IMR-90 (cell line): ENCODE measurements around the gene UBE2B. TPM values are rescaled to one million over a fixed set of nuclear protein-coding genes. Genes with fewer than 3 reads are reported as not detected.

Experiments used
- ATAC-seq: fragments of 200-7000 bp; cut with Tn5 transposase; 2 replicates; pipeline ENCODE4 v1.9.1; 2020; ENCODE audit warnings: low read depth, mild to moderate bottlenecking, moderate library complexity
- BruUV-seq: library from RNA; stranded (reverse); fragments of 400-500 nt; replicated peaks from 2 replicates; lab custom pipeline; 2021; lab: Mats Ljungman, UMichigan
- CTCF ChIA-PET: fragments of 300-600 bp; formaldehyde crosslinking; extraction: SDS; loops from one replicate; lab custom pipeline; 2021; ENCODE audit warnings: antibody characterized with exemption; lab: Yijun Ruan, JAX
- POLR2A ChIA-PET: fragments of 300-600 bp; sonication (Branson Sonifier 250); formaldehyde crosslinking; loops from one replicate; lab custom pipeline; 2022; ENCODE audit warnings: antibody characterized with exemption; ENCODE audit not compliant: unreplicated experiment; lab: Charles Lee
- DNase-seq: peaks from one replicate; pipeline ENCODE4 v3.0.0; 2013
- H2AFZ ChIP-seq: replicated peaks from 2 replicates; pipeline ENCODE3; 2013; ENCODE audit warnings: low read length, mild to moderate bottlenecking; ENCODE audit not compliant: poor library complexity
- H2AK5ac ChIP-seq: 2 replicates; pipeline ENCODE4 v1.6.1; 2013; ENCODE audit warnings: low read depth, low read length, inconsistent platforms
- H2AK9ac ChIP-seq: replicated peaks from 2 replicates; pipeline ENCODE3; 2013; ENCODE audit warnings: mild to moderate bottlenecking, low read depth, low read length, moderate library complexity; ENCODE audit not compliant: poor library complexity
- H2BK120ac ChIP-seq: 2 replicates; pipeline ENCODE4 v1.6.1; 2013; ENCODE audit warnings: low read depth, low read length, inconsistent platforms
- H2BK15ac ChIP-seq: 3 replicates; pipeline ENCODE4 v1.6.1; 2013; ENCODE audit warnings: low read depth, low read length, inconsistent platforms
- H2BK20ac ChIP-seq: 2 replicates; pipeline ENCODE4 v1.6.1; 2013; ENCODE audit warnings: low read depth, mild to moderate bottlenecking, inconsistent platforms, low read length, moderate library complexity
- H2BK5ac ChIP-seq: 2 replicates; pipeline ENCODE4 v1.6.1; 2013; ENCODE audit warnings: mild to moderate bottlenecking, low read depth, low read length, inconsistent platforms; ENCODE audit not compliant: poor library complexity, severe bottlenecking
- H3K14ac ChIP-seq: replicated peaks from 2 replicates; pipeline ENCODE4 v1.6.1; 2013; ENCODE audit warnings: low read depth, low read length, inconsistent platforms
- H3K18ac ChIP-seq: 2 replicates; pipeline ENCODE4 v1.6.1; 2013; ENCODE audit warnings: low read depth, low read length, control low read depth
- H3K23ac ChIP-seq: 2 replicates; pipeline ENCODE4 v1.6.1; 2013; ENCODE audit warnings: low read depth, low read length, inconsistent platforms
- H3K27ac ChIP-seq: 2 replicates; pipeline ENCODE4 v1.5.1; 2013; ENCODE audit warnings: mild to moderate bottlenecking, control low read depth, low read length; ENCODE audit not compliant: insufficient read depth
- H3K27me3 ChIP-seq: 2 replicates; pipeline ENCODE4 v1.6.1; 2013; ENCODE audit warnings: low read length; ENCODE audit not compliant: control insufficient read depth, insufficient read depth
- H3K36me3 ChIP-seq: 2 replicates; pipeline ENCODE4 v1.6.1; 2013; ENCODE audit warnings: low read length, mixed read lengths; ENCODE audit not compliant: control insufficient read depth, insufficient read depth
- H3K4ac ChIP-seq: 2 replicates; pipeline ENCODE4 v1.6.1; 2013; ENCODE audit warnings: low read depth, low read length, inconsistent platforms
- H3K4me1 ChIP-seq: 2 replicates; pipeline ENCODE4 v1.6.1; 2013; ENCODE audit warnings: low read length, mixed read lengths; ENCODE audit not compliant: control insufficient read depth, insufficient read depth
- H3K4me2 ChIP-seq: 2 replicates; pipeline ENCODE4 v1.6.1; 2013; ENCODE audit warnings: low read depth, mild to moderate bottlenecking, control low read depth, low read length, moderate library complexity
- H3K4me3 ChIP-seq: 2 replicates; pipeline ENCODE4 v1.5.1; 2013; ENCODE audit warnings: low read depth, mild to moderate bottlenecking, control low read depth, low read length, moderate library complexity; ENCODE audit not compliant: insufficient read depth
- H3K56ac ChIP-seq: 2 replicates; pipeline ENCODE4 v1.6.1; 2013; ENCODE audit warnings: low read length, inconsistent platforms; ENCODE audit not compliant: insufficient read depth; ENCODE audit errors: extremely low read depth
- H3K79me1 ChIP-seq, 2 experiments: 2 replicates each; pipeline ENCODE4 v1.6.1; 2013; ENCODE audit warnings: low read length in 2 of 2, inconsistent platforms in 1 of 2, low read depth in 1 of 2
- H3K9ac ChIP-seq: 2 replicates; pipeline ENCODE4 v1.6.1; 2013; ENCODE audit warnings: low read depth, low read length, control low read depth
- H3K9me1 ChIP-seq: 2 replicates; pipeline ENCODE4 v1.6.1; 2013; ENCODE audit warnings: low read length, inconsistent platforms; ENCODE audit not compliant: insufficient read depth
- H3K9me3 ChIP-seq: 2 replicates; pipeline ENCODE4 v1.6.1; 2013; ENCODE audit warnings: low read length; ENCODE audit not compliant: control insufficient read depth, insufficient read depth
- H4K20me1 ChIP-seq: 2 replicates; pipeline ENCODE4 v1.6.1; 2013; ENCODE audit warnings: low read length, inconsistent platforms; ENCODE audit not compliant: insufficient read depth
- H4K5ac ChIP-seq: 2 replicates; pipeline ENCODE4 v1.6.1; 2013; ENCODE audit warnings: mild to moderate bottlenecking, low read depth, low read length, control low read depth
- H4K8ac ChIP-seq, 2 experiments: 2 replicates each; pipeline ENCODE4 v1.6.1; 2013; ENCODE audit warnings: low read depth in 2 of 2, low read length in 2 of 2, control low read depth in 1 of 2, inconsistent platforms in 1 of 2
- H4K91ac ChIP-seq: 2 replicates; pipeline ENCODE4 v1.6.1; 2013; ENCODE audit warnings: low read depth, low read length, inconsistent platforms; ENCODE audit not compliant: insufficient read depth
- BHLHE40 ChIP-seq: fragments of 150-350 bp; IDR thresholded peaks from 2 replicates; pipeline ENCODE4 v1.6.1; 2016; ENCODE audit warnings: mild to moderate bottlenecking, low read depth, low read length
- CEBPB ChIP-seq: IDR thresholded peaks from 2 replicates; pipeline ENCODE4 v1.6.1; 2012; ENCODE audit warnings: low read depth, low read length, improper control_type of control experiment
- MAZ ChIP-seq: IDR thresholded peaks from 2 replicates; pipeline ENCODE4 v1.6.1; 2012; ENCODE audit warnings: low read depth, mild to moderate bottlenecking, low read length, improper control_type of control experiment, moderate library complexity, borderline replicate concordance
- MXI1 ChIP-seq: IDR thresholded peaks from 2 replicates; pipeline ENCODE4 v1.6.1; 2012; ENCODE audit warnings: low read depth, mild to moderate bottlenecking, low read length, moderate library complexity, borderline replicate concordance
- NFE2L2 ChIP-seq: fragments of 150-350 bp; IDR thresholded peaks from 2 replicates; pipeline ENCODE4 v1.6.1; 2016; ENCODE audit warnings: low read depth, mild to moderate bottlenecking, low read length
- POLR2A ChIP-seq: IDR thresholded peaks from 2 replicates; pipeline ENCODE4 v1.6.1; 2012; ENCODE audit warnings: mild to moderate bottlenecking, low read depth, low read length
- RAD21 ChIP-seq: IDR thresholded peaks from 2 replicates; pipeline ENCODE4 v1.6.1; 2012; ENCODE audit warnings: low read length, improper control_type of control experiment
- RCOR1 ChIP-seq: IDR thresholded peaks from 2 replicates; pipeline ENCODE4 v1.6.1; 2012; ENCODE audit warnings: mild to moderate bottlenecking, low read length, improper control_type of control experiment; ENCODE audit not compliant: insufficient replicate concordance
- RFX5 ChIP-seq: IDR thresholded peaks from 2 replicates; pipeline ENCODE4 v1.8.0; 2012; ENCODE audit warnings: low read depth, mild to moderate bottlenecking, low read length, moderate library complexity
- WGBS, 2 experiments: methylation state at CpG; one replicate each; pipeline versions ENCODE4 v1.1.5 to v1.1.7; 2013; ENCODE audit warnings: missing lambda C conversion rate in 2 of 2; ENCODE audit not compliant: insufficient read length in 1 of 2; ENCODE audit errors: extremely low coverage in 2 of 2; 5-methylcytosine and 5-hydroxymethylcytosine counted together
- dilution Hi-C: fragments of 300-500 bp; cut with HindIII; formaldehyde crosslinking; loops from one replicate; pipeline ENCODE4 v1.14.3; 2018; ENCODE audit warnings: low sequenced_read_pairs; ENCODE audit not compliant: unreplicated experiment
- in situ Hi-C: fragments of 300-500 bp; cut with MboI; formaldehyde crosslinking; loops from 3 replicates; pipeline ENCODE4 v1.14.3; 2019; ENCODE audit warnings: low sequenced_read_pairs, inconsistent platforms, mixed read lengths
- intact Hi-C: fragments of 100-400 bp; cut with micrococcal nuclease; formaldehyde crosslinking; loops from 2 replicates; pipeline ENCODE4 v1.10.0; 2022
- polyA plus RNA-seq, 3 experiments: library from polyadenylated mRNA; depleted of rRNA; stranded (reverse); fragments of >200 nt; gene quantifications; 2 replicates each; pipeline ENCODE4 v1.2.3, GENCODE V29; 2012; ENCODE audit warnings: low replicate concordance in 1 of 3
- total RNA-seq: library from RNA; depleted of rRNA; stranded (reverse); fragments of >200 nt; gene quantifications from 2 replicates; pipeline ENCODE4 v1.2.3, GENCODE V29; 2012
- TF ChIP-seq, protein P1 (sequence below): fragments of 150-350 bp; IDR thresholded peaks from 2 replicates; pipeline ENCODE4 v1.6.1; 2016; ENCODE audit warnings: low read depth, mild to moderate bottlenecking, low read length, moderate library complexity, borderline replicate concordance
- TF ChIP-seq, protein P2 (sequence below): conservative IDR thresholded peaks from 2 replicates; pipeline ENCODE4 v1.5.1; 2012; ENCODE audit warnings: mild to moderate bottlenecking, low read depth, low read length, improper control_type of control experiment

UBE2B gene
- total and polyA plus RNA-seq, 2 of the 4 experiments (the other 2 are of a cell fraction): 6.3 to 46.0 TPM

DNA sequence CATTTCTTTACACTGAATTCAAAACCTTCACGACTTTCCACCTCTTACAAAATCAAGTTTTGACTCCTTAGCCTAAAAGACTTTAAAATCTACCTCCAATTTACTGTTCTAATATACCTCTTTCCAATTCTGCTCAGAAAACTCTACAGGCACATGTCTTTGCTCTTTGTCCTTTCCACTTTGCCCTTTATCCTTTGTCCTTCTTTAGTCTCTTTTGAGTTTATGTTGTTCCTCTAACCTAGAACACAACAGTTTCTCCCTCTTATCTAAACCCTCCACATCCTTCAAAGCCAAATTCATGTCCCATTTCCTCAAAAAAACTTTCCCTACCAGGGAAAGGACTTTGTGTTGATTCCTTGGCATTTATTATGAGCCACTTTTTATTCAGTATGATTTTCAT, 5.8 kb upstream of the UBE2B start:
- H3K9me3 ChIP-seq: no peaks in the 10 kb centered on the region
- no peak for ATAC-seq
- no peak overlapping the region for H2AK9ac ChIP-seq
- H4K5ac ChIP-seq: no peak overlapping the region
- no TSS peak for BruUV-seq
- no peak overlapping the region for H3K4me3 ChIP-seq
- H3K27ac ChIP-seq: no peak overlapping the region
- dilution Hi-C loops: no loop called here
- no peaks in the 10 kb centered on the region; the same call in 1 of the 2 replicates for H4K20me1 ChIP-seq
- H3K23ac ChIP-seq: no peak overlapping the region
- WGBS, 2 experiments: 100% methylated on average over 1 of the region's 1 CpG; no CpG with 5 or more reads in 1 of the 2 experiments
- no peak overlapping the region for H2BK5ac ChIP-seq
- CTCF ChIA-PET: no interaction called here
- no peak overlapping the region for H3K56ac ChIP-seq
- H2BK15ac ChIP-seq: no peak overlapping the region
- no peak overlapping the region for H2BK120ac ChIP-seq
- TF ChIP-seq RAD21 (no peak), CEBPB (no peak), RCOR1 (no peak), MAZ (no peak), RFX5 (no peak), MXI1 (no peak), BHLHE40 (no peak), POLR2A (no peak), NFE2L2 (no peak)
- TF ChIP-seq, protein P1, sequence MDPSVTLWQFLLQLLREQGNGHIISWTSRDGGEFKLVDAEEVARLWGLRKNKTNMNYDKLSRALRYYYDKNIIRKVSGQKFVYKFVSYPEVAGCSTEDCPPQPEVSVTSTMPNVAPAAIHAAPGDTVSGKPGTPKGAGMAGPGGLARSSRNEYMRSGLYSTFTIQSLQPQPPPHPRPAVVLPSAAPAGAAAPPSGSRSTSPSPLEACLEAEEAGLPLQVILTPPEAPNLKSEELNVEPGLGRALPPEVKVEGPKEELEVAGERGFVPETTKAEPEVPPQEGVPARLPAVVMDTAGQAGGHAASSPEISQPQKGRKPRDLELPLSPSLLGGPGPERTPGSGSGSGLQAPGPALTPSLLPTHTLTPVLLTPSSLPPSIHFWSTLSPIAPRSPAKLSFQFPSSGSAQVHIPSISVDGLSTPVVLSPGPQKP: no peak
- TF ChIP-seq, protein P2, sequence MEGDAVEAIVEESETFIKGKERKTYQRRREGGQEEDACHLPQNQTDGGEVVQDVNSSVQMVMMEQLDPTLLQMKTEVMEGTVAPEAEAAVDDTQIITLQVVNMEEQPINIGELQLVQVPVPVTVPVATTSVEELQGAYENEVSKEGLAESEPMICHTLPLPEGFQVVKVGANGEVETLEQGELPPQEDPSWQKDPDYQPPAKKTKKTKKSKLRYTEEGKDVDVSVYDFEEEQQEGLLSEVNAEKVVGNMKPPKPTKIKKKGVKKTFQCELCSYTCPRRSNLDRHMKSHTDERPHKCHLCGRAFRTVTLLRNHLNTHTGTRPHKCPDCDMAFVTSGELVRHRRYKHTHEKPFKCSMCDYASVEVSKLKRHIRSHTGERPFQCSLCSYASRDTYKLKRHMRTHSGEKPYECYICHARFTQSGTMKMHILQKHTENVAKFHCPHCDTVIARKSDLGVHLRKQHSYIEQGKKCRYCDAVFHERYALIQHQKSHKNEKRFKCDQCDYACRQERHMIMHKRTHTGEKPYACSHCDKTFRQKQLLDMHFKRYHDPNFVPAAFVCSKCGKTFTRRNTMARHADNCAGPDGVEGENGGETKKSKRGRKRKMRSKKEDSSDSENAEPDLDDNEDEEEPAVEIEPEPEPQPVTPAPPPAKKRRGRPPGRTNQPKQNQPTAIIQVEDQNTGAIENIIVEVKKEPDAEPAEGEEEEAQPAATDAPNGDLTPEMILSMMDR: no peak
- no peak overlapping the region for H4K8ac ChIP-seq
- no peak overlapping the region for H2AFZ ChIP-seq
- H2AK5ac ChIP-seq: no peak overlapping the region
- no peak overlapping the region for H3K9ac ChIP-seq
- intact Hi-C loops: no loop called here
- no peak overlapping the region for H3K14ac ChIP-seq
- no peaks in the 10 kb centered on the region for H3K4me1 ChIP-seq
- DNase-seq: no peak
- H3K18ac ChIP-seq: no peak overlapping the region
- H2BK20ac ChIP-seq: no peak overlapping the region
- no peaks in the 10 kb centered on the region for H3K27me3 ChIP-seq
- in situ Hi-C loops: no loop called here
- H3K9me1 ChIP-seq: peaks cover 4% of the 10 kb centered on the region; the same call in 1 of the 2 replicates
- H3K4ac ChIP-seq: no peak overlapping the region
- H3K4me2 ChIP-seq: no peak overlapping the region
- POLR2A ChIA-PET: no interaction called here
- H3K36me3 ChIP-seq: 0 out of 2 replicates have a peak, but pooled peaks cover 1% of the 10 kb centered on the region
- peaks cover 24 to 32% of the 10 kb centered on the region in 2 experiments for H3K79me1 ChIP-seq
- H4K91ac ChIP-seq: no peak overlapping the region
